Tibial nerve (tissue), 4 donors: ENCODE measurements around the gene MTFP1.
"Not testable (repeated sequence)": the region's sequence is repeated elsewhere in the genome, so short reads cannot be mapped to it uniquely, and the experiment has no call there.

Experiments used
- CTCF ChIP-seq, 5 experiments: fragments of 200-600 bp in 3 of 5; fragments of 450-650 bp in 2 of 5; sonication (generic) in 3 of 5; IDR thresholded peaks; one replicate each; pipeline ENCODE4 v1.5.1; 2016 to 2019; ENCODE audit warnings: antibody characterized with exemption in 5 of 5, mild to moderate bottlenecking in 3 of 5, moderate library complexity in 2 of 5
- EP300 ChIP-seq, 2 donors: sonication (generic); formaldehyde crosslinking; IDR thresholded peaks; one replicate each; pipeline ENCODE4 v1.6.1; 2017; ENCODE audit warnings: antibody characterized with exemption in 2 of 2, mild to moderate bottlenecking in 1 of 2
- POLR2A ChIP-seq, 2 donors: fragments of 450-650 bp; IDR thresholded peaks; one replicate each; pipeline ENCODE4 v1.6.1; 2017; ENCODE audit warnings: antibody characterized with exemption in 2 of 2, mild to moderate bottlenecking in 2 of 2, moderate library complexity in 2 of 2

GRCh38 chr22:30451488-30451887 is 25.9 kb downstream of the MTFP1 start:
- TF ChIP-seq POLR2A, CTCF, EP300 (IDR thresholded peaks at IDR 0.05): not testable (repeated sequence)
